HepG2 (cell line): Measurements from ENCODE around the gene ULK3. TPM values are rescaled to one million over a fixed set of nuclear protein-coding genes. Genes with fewer than 3 reads are reported as not detected.

ENCODE experiments used
- AHR ChIP-seq: IDR thresholded peaks from 2 replicates; pipeline ENCODE4 v1.6.1; 2018; ENCODE audit warnings: missing genetic modification reagents, missing compliant biosample characterization
- ATRX ChIP-seq: sonication (generic); formaldehyde crosslinking; IDR thresholded peaks from 2 replicates; pipeline ENCODE4 v1.4.0; 2020; ENCODE audit warnings: missing genetic modification reagents, borderline replicate concordance
- CREM ChIP-seq, 2 experiments: sonication (generic) in 1 of 2; formaldehyde crosslinking in 1 of 2; IDR thresholded peaks; 2 replicates each; pipeline versions ENCODE4 v1.4.0 to v1.6.1; 2016 to 2020; ENCODE audit warnings: antibody characterized with exemption in 1 of 2, mild to moderate bottlenecking in 1 of 2, missing genetic modification reagents in 1 of 2
- JARID2 ChIP-seq: sonication (generic); formaldehyde crosslinking; IDR thresholded peaks from 2 replicates; pipeline ENCODE4 v1.8.1; 2023; ENCODE audit warnings: missing genetic modification reagents, inconsistent platforms; ENCODE audit not compliant: insufficient replicate concordance
- KLF15 ChIP-seq: sonication (generic); formaldehyde crosslinking; IDR thresholded peaks from 2 replicates; pipeline ENCODE4 v1.8.1; 2023; ENCODE audit warnings: borderline replicate concordance, mild to moderate bottlenecking, inconsistent platforms, missing genetic modification reagents, mixed read lengths
- NAIF1 ChIP-seq: sonication (generic); formaldehyde crosslinking; IDR thresholded peaks from 2 replicates; pipeline ENCODE4 v1.5.0; 2020; ENCODE audit warnings: mild to moderate bottlenecking, missing genetic modification reagents, borderline replicate concordance
- NONO ChIP-seq, 2 experiments: fragments of 450-650 bp in 1 of 2; sonication (generic) in 1 of 2; formaldehyde crosslinking in 1 of 2; IDR thresholded peaks in 1 of 2; conservative IDR thresholded peaks in 1 of 2; 2 replicates each; pipeline versions ENCODE4 v1.6.1 to v1.8.0; 2017 to 2022; ENCODE audit warnings: mild to moderate bottlenecking in 1 of 2, missing genetic modification reagents in 1 of 2, moderate library complexity in 1 of 2
- POLR2G ChIP-seq: fragments of 200-400 bp; formaldehyde crosslinking; IDR thresholded peaks from 2 replicates; pipeline ENCODE4 v1.6.1; 2018; ENCODE audit warnings: mild to moderate bottlenecking, low read depth, low read length, moderate library complexity
- SAP130 ChIP-seq: IDR thresholded peaks from 2 replicates; pipeline ENCODE4 v1.6.1; 2016; ENCODE audit warnings: low read depth
- SCMH1 ChIP-seq: sonication (generic); formaldehyde crosslinking; IDR thresholded peaks from 2 replicates; pipeline ENCODE4 v1.9.0; 2021; ENCODE audit warnings: missing genetic modification reagents, mild to moderate bottlenecking, borderline replicate concordance
- SRSF9 ChIP-seq: fragments of 200-400 bp; formaldehyde crosslinking; IDR thresholded peaks from 2 replicates; pipeline ENCODE4 v1.6.1; 2018; ENCODE audit warnings: borderline replicate concordance, mild to moderate bottlenecking, low read depth, low read length; ENCODE audit not compliant: insufficient read depth, poor library complexity, severe bottlenecking
- STAG1 ChIP-seq: sonication (generic); formaldehyde crosslinking; IDR thresholded peaks from 2 replicates; pipeline ENCODE4 v1.4.0; 2020; ENCODE audit warnings: missing genetic modification reagents
- ZBTB8A ChIP-seq: sonication (generic); formaldehyde crosslinking; IDR thresholded peaks from 2 replicates; pipeline ENCODE4 v1.4.0; 2020; ENCODE audit warnings: mild to moderate bottlenecking, low read depth, missing genetic modification reagents, borderline replicate concordance
- ZFP62 ChIP-seq: sonication (generic); formaldehyde crosslinking; IDR thresholded peaks from 2 replicates; pipeline ENCODE4 v1.4.0; 2020; ENCODE audit warnings: missing genetic modification reagents
- ZNF484 ChIP-seq: sonication (generic); formaldehyde crosslinking; IDR thresholded peaks from 2 replicates; pipeline ENCODE4 v1.5.1; 2020; ENCODE audit warnings: mild to moderate bottlenecking, low read depth, missing genetic modification reagents, borderline replicate concordance
- ZNF510 ChIP-seq: sonication (generic); formaldehyde crosslinking; IDR thresholded peaks from 2 replicates; pipeline ENCODE4 v1.4.0; 2020; ENCODE audit warnings: low read depth, mild to moderate bottlenecking, missing genetic modification reagents
- ZNF598 ChIP-seq: sonication (generic); formaldehyde crosslinking; IDR thresholded peaks from 2 replicates; pipeline ENCODE4 v1.5.1; 2020; ENCODE audit warnings: mild to moderate bottlenecking, missing genetic modification reagents, borderline replicate concordance
- ZSCAN20 ChIP-seq: sonication (generic); formaldehyde crosslinking; IDR thresholded peaks from 2 replicates; pipeline ENCODE4 v1.4.0; 2020; ENCODE audit warnings: missing genetic modification reagents, mild to moderate bottlenecking, borderline replicate concordance
- polyA plus RNA-seq, 8 experiments: library from polyadenylated mRNA; depleted of rRNA in 3 of 8; stranded (reverse) in 7 of 8; unstranded in 1 of 8; fragments of >200 nt; fragmentation: Illumina TruSeq in 4 of 8; extraction: Trizol in 4 of 8; gene quantifications; 2 replicates each; pipeline versions ENCODE4 v1.2.1 to v1.2.3, GENCODE V29; 2011 to 2016; ENCODE audit warnings: low read depth in 4 of 8, missing spikeins in 1 of 8, mixed read lengths in 1 of 8; ENCODE audit not compliant: insufficient read depth in 1 of 8
- total RNA-seq, 5 experiments: library from RNA; depleted of rRNA; stranded (reverse); fragments of >200 nt; fragmentation: Illumina TruSeq; extraction: Trizol; gene quantifications; 2 replicates each; pipeline ENCODE4 v1.2.3, GENCODE V29; 2016; ENCODE audit warnings: low read depth in 1 of 5
- TF ChIP-seq, protein P1 (sequence below): sonication (generic); formaldehyde crosslinking; IDR thresholded peaks from 2 replicates; pipeline ENCODE4 v1.8.1; 2023; ENCODE audit warnings: mild to moderate bottlenecking, moderate library complexity, missing genetic modification reagents
- TF ChIP-seq, protein P2 (sequence below): sonication (generic); formaldehyde crosslinking; IDR thresholded peaks from 2 replicates; pipeline ENCODE4 v1.4.0; 2020; ENCODE audit warnings: missing genetic modification reagents, borderline replicate concordance
- TF ChIP-seq, protein P3 (sequence below): sonication (generic); formaldehyde crosslinking; IDR thresholded peaks from 2 replicates; pipeline ENCODE4 v1.4.0; 2020; ENCODE audit warnings: missing genetic modification reagents; ENCODE audit errors: not compliant biosample characterization
- TF ChIP-seq, protein P4 (sequence below): IDR thresholded peaks from 2 replicates; pipeline ENCODE4 v1.6.1; 2016; ENCODE audit warnings: missing compliant biosample characterization, missing genetic modification reagents, borderline replicate concordance

Gene ULK3
- total and polyA plus RNA-seq, 2 of the 13 experiments (the other 11 are each of a cell fraction or from before 2014, with no cell fraction given): 15.2 to 23.7 TPM

DNA sequence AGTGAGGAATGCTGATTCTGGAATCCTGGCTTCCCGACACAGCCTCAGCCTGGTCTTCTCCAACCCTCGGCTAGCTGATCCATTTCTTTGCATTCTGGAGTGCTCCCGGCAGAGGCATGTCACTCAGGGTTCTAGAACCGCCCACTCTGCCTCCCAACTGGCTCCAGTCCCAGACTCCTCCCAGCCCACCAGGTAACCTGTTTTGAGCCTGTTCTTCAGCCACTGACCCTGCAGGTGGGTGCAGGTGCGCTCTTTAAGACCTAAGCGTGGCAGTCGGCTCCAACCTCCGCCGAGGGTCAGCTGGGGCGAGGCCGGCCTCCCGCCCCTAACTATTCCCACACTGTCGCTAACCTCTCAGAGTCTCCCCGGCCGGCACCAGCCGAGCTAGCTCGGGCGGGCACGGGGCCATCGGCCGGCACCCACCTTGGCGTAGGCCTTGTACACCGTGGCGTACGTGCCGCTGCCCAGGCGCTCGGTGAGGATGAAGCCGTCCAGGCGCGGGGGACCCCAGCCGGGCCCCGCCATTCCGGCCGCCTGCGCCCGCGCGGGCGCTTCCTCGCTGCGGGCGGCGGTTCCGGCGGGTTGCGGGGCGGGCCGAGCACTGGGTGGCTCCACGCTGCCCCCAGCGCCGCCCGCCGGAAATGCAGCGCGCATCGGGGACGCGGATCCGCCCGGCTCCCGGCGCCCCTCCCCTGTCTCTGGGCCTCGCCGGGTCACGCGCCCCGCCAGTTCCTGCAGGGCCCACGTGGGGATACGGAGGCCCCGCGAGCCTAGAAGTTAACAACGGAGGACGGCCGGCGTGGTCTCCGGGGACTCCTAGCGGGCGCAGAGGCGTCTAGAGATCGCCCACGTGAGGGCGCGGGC is at the start of gene ULK3 (continued):
- TF ChIP-seq AHR (CRISPR knock-in tag) (0 out of 2 replicates have a peak, but pooled peaks have one; percentile 32), KLF15 (no peak), POLR2G (peak; percentile 79; the same call in 1 of the 2 replicates), NAIF1 (CRISPR knock-in tag) (no peak), ZSCAN20 (CRISPR knock-in tag) (0 out of 2 replicates have a peak, but pooled peaks have one; percentile 56), NONO (IDR thresholded peaks at IDR 0.05) (no peak), NONO (CRISPR knock-in tag; conservative IDR thresholded peaks at IDR 0.05) (no peak; the same call in 1 of the 2 replicates), SRSF9 (no peak), ZNF484 (CRISPR knock-in tag) (no peak), JARID2 (no peak), ATRX (CRISPR knock-in tag) (no peak), STAG1 (CRISPR knock-in tag) (peak; percentile 19; the same call in 1 of the 2 replicates), SCMH1 (no peak), ZFP62 (no peak), ZBTB8A (CRISPR knock-in tag) (no peak), SAP130 (peak; percentile 79), CREM (IDR thresholded peaks at IDR 0.05) (no peak), CREM (CRISPR knock-in tag; IDR thresholded peaks at IDR 0.05) (no peak), ZNF510 (no peak), ZNF598 (CRISPR knock-in tag) (no peak)
- TF ChIP-seq, protein P1, sequence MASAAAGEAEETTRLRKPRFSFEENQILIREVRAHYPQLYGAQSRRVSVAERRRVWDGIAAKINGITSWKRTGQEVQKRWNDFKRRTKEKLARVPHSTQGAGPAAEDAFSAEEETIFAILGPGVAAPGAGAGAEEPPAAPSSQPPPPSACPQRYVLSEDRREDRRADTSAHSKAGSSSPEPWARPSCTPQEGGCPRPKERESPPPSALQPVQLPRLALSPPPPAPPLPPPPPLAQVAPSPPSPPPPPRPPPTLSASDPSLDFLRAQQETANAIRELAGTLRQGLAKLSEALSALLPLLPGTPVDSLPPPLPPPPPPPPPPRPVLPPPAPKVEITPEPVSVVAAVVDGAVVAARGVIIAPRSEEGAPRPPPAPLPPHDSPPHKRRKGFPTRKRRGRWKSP (CRISPR knock-in tag): no peak
- TF ChIP-seq, protein P2, sequence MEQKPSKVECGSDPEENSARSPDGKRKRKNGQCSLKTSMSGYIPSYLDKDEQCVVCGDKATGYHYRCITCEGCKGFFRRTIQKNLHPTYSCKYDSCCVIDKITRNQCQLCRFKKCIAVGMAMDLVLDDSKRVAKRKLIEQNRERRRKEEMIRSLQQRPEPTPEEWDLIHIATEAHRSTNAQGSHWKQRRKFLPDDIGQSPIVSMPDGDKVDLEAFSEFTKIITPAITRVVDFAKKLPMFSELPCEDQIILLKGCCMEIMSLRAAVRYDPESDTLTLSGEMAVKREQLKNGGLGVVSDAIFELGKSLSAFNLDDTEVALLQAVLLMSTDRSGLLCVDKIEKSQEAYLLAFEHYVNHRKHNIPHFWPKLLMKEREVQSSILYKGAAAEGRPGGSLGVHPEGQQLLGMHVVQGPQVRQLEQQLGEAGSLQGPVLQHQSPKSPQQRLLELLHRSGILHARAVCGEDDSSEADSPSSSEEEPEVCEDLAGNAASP: no peak
- TF ChIP-seq, protein P3, sequence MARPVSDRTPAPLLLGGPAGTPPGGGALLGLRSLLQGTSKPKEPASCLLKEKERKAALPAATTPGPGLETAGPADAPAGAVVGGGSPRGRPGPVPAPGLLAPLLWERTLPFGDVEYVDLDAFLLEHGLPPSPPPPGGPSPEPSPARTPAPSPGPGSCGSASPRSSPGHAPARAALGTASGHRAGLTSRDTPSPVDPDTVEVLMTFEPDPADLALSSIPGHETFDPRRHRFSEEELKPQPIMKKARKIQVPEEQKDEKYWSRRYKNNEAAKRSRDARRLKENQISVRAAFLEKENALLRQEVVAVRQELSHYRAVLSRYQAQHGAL (CRISPR knock-in tag): no peak
- TF ChIP-seq, protein P4, sequence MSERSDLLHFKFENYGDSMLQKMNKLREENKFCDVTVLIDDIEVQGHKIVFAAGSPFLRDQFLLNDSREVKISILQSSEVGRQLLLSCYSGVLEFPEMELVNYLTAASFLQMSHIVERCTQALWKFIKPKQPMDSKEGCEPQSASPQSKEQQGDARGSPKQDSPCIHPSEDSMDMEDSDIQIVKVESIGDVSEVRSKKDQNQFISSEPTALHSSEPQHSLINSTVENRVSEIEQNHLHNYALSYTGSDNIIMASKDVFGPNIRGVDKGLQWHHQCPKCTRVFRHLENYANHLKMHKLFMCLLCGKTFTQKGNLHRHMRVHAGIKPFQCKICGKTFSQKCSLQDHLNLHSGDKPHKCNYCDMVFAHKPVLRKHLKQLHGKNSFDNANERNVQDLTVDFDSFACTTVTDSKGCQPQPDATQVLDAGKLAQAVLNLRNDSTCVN (CRISPR knock-in tag): no peak; the same call in 1 of the 2 replicates
